Activated CD4-positive, alpha-beta T cell treated with anti-CD3 and anti-CD28 coated beads, Interleukin-10, Interleukin-2, amounts not matched to agents 100 ng/mL and 50 ng/mL, durations not matched to agents 16 hours and 8 hours (primary cell): ENCODE measurements around the gene TLR2.
A peak's percentile ranks its signal among the peaks of the same experiment; 100 is the strongest.
"Not testable (repeated sequence)": the region's sequence is repeated elsewhere in the genome, so short reads cannot be mapped to it uniquely, and the experiment has no call there.

Experiments
- DNase-seq: peaks from one replicate; pipeline ENCODE4 v3.0.0-alpha.2; 2020

Gene TLR2

GRCh38 chr4:153661215-153661822 is 22.8 kb upstream of the TLR2 start:
- DNase-seq = no peak

GRCh38 chr4:153661908-153662307 is 22.2 kb upstream of the TLR2 start:
- no peak for DNase-seq

GRCh38 chr4:153663667-153664066 is 20.4 kb upstream of the TLR2 start:
- DNase-seq = no peak

GRCh38 chr4:153666505-153666904 is 17.6 kb upstream of the TLR2 start:
- DNase-seq = not testable (repeated sequence)

- DNase-seq = no peak
These were observed 15.4 kb upstream of the TLR2 start for GRCh38 chr4:153668647-153669046.

- DNase-seq = no peak
These were observed 14.2 kb upstream of the TLR2 start for GRCh38 chr4:153669838-153670237.

- DNase-seq = no peak
These were observed 7.6 kb upstream of the TLR2 start for GRCh38 chr4:153676486-153676885.

GRCh38 chr4:153676984-153677383 is 7.1 kb upstream of the TLR2 start:
- DNase-seq = no peak

- no peak for DNase-seq
These were observed 4.6 kb upstream of the TLR2 start for GRCh38 chr4:153679486-153679885.

GRCh38 chr4:153683763-153684181 is 308 bp upstream of the TLR2 start:
- DNase-seq = no peak

GRCh38 chr4:153684971-153685371 is 891 bp downstream of the TLR2 start:
- DNase-seq = no peak

GRCh38 chr4:153704522-153704921 is 20.4 kb downstream of the TLR2 start:
- no peak for DNase-seq

GRCh38 chr4:153705743-153706468 is 21.8 kb downstream of the TLR2 start:
- no peak for DNase-seq

GRCh38 chr4:153706519-153706918 is 22.4 kb downstream of the TLR2 start:
- DNase-seq = no peak

GRCh38 chr4:153710681-153711080 is 26.6 kb downstream of the TLR2 start:
- no peak for DNase-seq

GRCh38 chr4:153713866-153714646 is 30.0 kb downstream of the TLR2 start:
- no peak for DNase-seq

GRCh38 chr4:153722036-153722435 is 38.0 kb downstream of the TLR2 start:
- DNase-seq = no peak

- DNase-seq = peak; percentile 40
These were observed 40.5 kb downstream of the TLR2 start for GRCh38 chr4:153724606-153725005.

- DNase-seq = no peak
These were observed 41.2 kb downstream of the TLR2 start for GRCh38 chr4:153725136-153725830.

- no peak for DNase-seq
These were observed 41.7 kb downstream of the TLR2 start for GRCh38 chr4:153725831-153726154.

GRCh38 chr4:153728151-153728550 is 44.1 kb downstream of the TLR2 start:
- DNase-seq = no peak

- DNase-seq = no peak
These were observed 44.6 kb downstream of the TLR2 start for GRCh38 chr4:153728660-153729059.

- no peak for DNase-seq
These were observed 45.8 kb downstream of the TLR2 start for GRCh38 chr4:153729895-153730294.

- no peak for DNase-seq
These were observed 47.2 kb downstream of the TLR2 start for GRCh38 chr4:153731239-153731638.
